NT2/D1 (cell line): ENCODE results near the gene LRRIQ4.
A peak's percentile ranks its signal among the peaks of the same experiment; 100 is the strongest.

ENCODE experiments used
- DNase-seq: peaks from one replicate; pipeline ENCODE4 v3.0.0-alpha.2; 2011; ENCODE audit warnings: low read depth, low spot score
- H3K27me3 ChIP-seq: 2 replicates; pipeline ENCODE4 v1.6.0; 2011; ENCODE audit warnings: mild to moderate bottlenecking; ENCODE audit not compliant: insufficient read length, insufficient read depth
- H3K36me3 ChIP-seq: 2 replicates; pipeline ENCODE4 v1.6.1; 2011; ENCODE audit warnings: mild to moderate bottlenecking, low read length, mixed read lengths; ENCODE audit not compliant: insufficient read depth, insufficient read length
- H3K4me1 ChIP-seq: 2 replicates; pipeline ENCODE4 v1.5.1; 2011; ENCODE audit not compliant: insufficient read depth, insufficient read length
- H3K4me3 ChIP-seq: 2 replicates; pipeline ENCODE4 v1.5.1; 2011; ENCODE audit warnings: low read depth; ENCODE audit not compliant: insufficient read length
- H3K9ac ChIP-seq: 2 replicates; pipeline ENCODE4 v1.6.0; 2011; ENCODE audit warnings: low read depth; ENCODE audit not compliant: insufficient read length
- H3K9me3 ChIP-seq: 2 replicates; pipeline ENCODE4 v1.5.1; 2011; ENCODE audit warnings: mild to moderate bottlenecking, low read length; ENCODE audit not compliant: insufficient read depth
- SUZ12 ChIP-seq: IDR thresholded peaks from 2 replicates; pipeline ENCODE4 v1.6.1; 2011; ENCODE audit not compliant: insufficient read length, insufficient read depth; ENCODE audit errors: extremely low read depth
- YY1 ChIP-seq: IDR thresholded peaks from 2 replicates; pipeline ENCODE4 v1.6.1; 2011; ENCODE audit not compliant: insufficient read length, insufficient read depth
- ZNF274 ChIP-seq: IDR thresholded peaks from 2 replicates; pipeline ENCODE4 v1.6.1; 2011; ENCODE audit warnings: mild to moderate bottlenecking, low read depth, low read length

Gene LRRIQ4

GRCh38 chr3:169812332-169813235 is at the start of gene LRRIQ4, which contains the start of gene LRRC34:
Gene LRRIQ4 (plus strand): TSS chr3:169812870. CDS start chr3:169821922, 9,052 bp downstream.
Gene LRRC34 (minus strand): TSS chr3:169812904. CDS start chr3:169812548, 356 bp downstream.
- H3K9ac ChIP-seq: peak within 1 kb of the TSS; percentile 86
- DNase-seq: peak; percentile 89
- peaks cover 5% of the 10 kb centered on the region for H3K4me1 ChIP-seq
- H3K9me3 ChIP-seq: peaks cover 12% of the 10 kb centered on the region
- TF ChIP-seq SUZ12 (no peak), YY1 (no peak), ZNF274 (no peak)
- no peaks in the 10 kb centered on the region for H3K36me3 ChIP-seq
- peak within 1 kb of the TSS; percentile 85 for H3K4me3 ChIP-seq
- peaks cover 2% of the 10 kb centered on the region for H3K27me3 ChIP-seq

- H3K4me3 ChIP-seq: peak overlapping the region; percentile 88
- no peaks in the 10 kb centered on the region for H3K36me3 ChIP-seq
- H3K9me3 ChIP-seq: peaks cover 23% of the 10 kb centered on the region
- no peaks in the 10 kb centered on the region for H3K27me3 ChIP-seq
- no peak for DNase-seq
- H3K4me1 ChIP-seq: no peaks in the 10 kb centered on the region
- H3K9ac ChIP-seq: peak overlapping the region; percentile 93
- TF ChIP-seq SUZ12 (no peak), YY1 (no peak), ZNF274 (no peak)
These were observed 48.3 kb upstream of the LRRIQ4 start for GRCh38 chr3:169764312-169764881.

GRCh38 chr3:169764882-169765612 is 47.6 kb upstream of the LRRIQ4 start, which contains the start of gene TERC:
Gene TERC (minus strand): TSS chr3:169765060.
- TF ChIP-seq YY1 (peak; percentile 14), SUZ12 (no peak)
- H3K27me3 ChIP-seq: no peaks in the 10 kb centered on the region
- peak within 1 kb of the TSS; percentile 93 for H3K9ac ChIP-seq
- DNase-seq: peak; percentile 65
- H3K4me1 ChIP-seq: no peaks in the 10 kb centered on the region
- H3K36me3 ChIP-seq: no peaks in the 10 kb centered on the region
- peak within 1 kb of the TSS; percentile 88 for H3K4me3 ChIP-seq
- H3K9me3 ChIP-seq: peaks cover 16% of the 10 kb centered on the region

DNA sequence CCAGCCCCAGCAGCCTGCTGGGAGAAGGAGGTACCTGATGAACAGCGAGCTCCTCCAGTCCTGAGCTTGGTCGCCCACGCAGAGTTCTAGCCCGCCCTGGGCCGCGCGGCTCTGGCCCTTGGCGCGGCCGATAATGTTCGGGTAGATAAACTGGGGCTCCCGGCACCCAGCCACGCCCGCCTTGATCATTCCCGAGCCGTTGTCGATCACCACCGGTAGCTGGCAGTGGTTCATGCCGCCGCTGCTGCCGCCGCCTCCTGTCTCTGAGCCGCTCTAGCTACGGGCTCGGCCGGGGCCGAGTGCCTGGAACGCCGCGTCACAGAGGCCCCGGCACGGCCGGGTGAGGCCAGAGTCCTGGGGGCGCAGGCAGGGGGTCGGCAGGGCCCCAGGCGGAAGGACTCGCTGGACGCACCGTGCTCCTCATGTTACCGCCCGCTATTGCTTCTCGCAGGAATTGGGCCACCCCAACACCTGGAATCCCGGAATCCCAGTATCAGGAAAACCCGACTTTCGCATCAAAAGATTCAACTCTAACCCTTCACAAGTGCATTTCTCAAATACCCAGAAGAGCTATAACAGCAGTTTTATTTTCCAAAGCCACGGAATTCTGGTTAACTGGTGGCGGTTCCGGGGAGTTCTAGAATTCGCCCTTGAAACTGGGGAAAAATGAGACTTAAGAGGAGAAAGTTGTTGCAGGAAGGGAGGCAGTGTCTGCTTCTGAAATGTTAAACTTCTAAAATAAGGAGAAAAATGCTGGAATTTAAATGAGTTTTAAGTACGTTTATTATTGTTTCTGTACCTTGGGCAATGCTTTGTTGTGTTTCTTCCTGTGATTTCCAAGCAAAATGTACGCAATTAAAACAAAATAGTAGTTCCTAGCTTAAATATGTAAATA is 43.1 kb upstream of the LRRIQ4 start, which contains the start of gene ACTRT3:
ACTRT3 (minus strand) TSS at position 275 of the 895 bp plus-strand sequence; CDS start at position 234, 41 bp downstream.
- Histone ChIP-seq H3K9me3 (no peaks in the 10 kb centered on the region), H3K4me3 (peak within 1 kb of the TSS; percentile 36), H3K4me1 (no peaks in the 10 kb centered on the region), H3K27me3 (no peaks in the 10 kb centered on the region), H3K36me3 (peaks cover 8% of the 10 kb centered on the region), H3K9ac (peak within 1 kb of the TSS; percentile 80)
- DNase-seq: peak; percentile 63
- TF ChIP-seq YY1 (no peak), ZNF274 (no peak)

GRCh38 chr3:169771497-169772304 is 41.0 kb upstream of the LRRIQ4 start:
- peak; percentile 64 for DNase-seq
- Histone ChIP-seq H3K9ac (peak overlapping the region; percentile 43), H3K4me1 (no peaks in the 10 kb centered on the region), H3K36me3 (peaks cover 29% of the 10 kb centered on the region), H3K9me3 (no peaks in the 10 kb centered on the region), H3K27me3 (no peaks in the 10 kb centered on the region), H3K4me3 (peak overlapping the region; percentile 36)
- no peak for TF ChIP-seq YY1
- no peak for TF ChIP-seq ZNF274
- TF ChIP-seq SUZ12: no peak
